ENCODE results near the gene SHISAL1.

Gene SHISAL1

DNA sequence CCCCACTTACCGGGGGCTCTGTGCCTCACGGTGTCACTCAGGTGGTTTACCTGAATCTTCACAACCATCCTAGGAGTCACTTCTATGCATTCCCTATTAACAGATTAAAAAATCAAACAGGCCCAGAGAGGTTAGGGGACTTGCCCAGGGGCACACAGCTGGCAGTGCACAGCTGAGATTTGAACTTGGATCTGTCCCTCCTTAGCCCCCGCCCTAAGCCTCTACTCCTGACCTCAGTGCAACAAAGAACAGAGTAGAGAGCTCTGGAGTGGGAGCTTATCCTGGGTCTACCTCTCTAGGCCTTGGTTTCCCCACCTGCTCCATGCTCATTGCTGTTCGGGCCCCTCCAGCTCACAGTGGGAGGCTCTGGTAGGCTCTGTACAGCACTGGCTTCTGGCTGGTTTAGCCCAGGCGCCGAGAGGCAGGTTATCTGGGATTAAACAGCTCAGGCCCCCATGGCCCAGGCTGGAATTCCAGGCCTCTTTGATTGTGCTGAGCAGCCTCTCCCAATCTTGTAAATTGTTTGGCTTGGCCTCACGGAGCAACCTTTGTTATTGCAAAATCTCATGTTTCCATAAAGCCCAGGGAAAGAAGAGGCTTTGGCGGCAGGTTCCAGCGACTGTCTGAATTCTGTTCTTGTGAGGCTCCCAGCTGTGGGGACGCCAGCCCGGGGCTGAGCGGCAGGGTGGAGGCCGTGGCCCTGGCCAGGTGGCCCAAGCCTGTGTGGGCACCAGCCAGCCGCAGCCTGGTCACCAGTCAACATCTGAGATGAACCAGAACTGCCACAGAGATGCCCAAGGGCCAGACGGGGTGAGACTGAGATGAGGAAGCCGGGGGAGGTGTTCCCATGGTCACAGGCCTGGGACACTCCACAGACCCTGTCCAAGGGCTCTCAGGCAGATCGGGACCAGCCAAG lies 28.9 kb upstream of the SHISAL1 start:
- no peak for DNase-seq

DNA sequence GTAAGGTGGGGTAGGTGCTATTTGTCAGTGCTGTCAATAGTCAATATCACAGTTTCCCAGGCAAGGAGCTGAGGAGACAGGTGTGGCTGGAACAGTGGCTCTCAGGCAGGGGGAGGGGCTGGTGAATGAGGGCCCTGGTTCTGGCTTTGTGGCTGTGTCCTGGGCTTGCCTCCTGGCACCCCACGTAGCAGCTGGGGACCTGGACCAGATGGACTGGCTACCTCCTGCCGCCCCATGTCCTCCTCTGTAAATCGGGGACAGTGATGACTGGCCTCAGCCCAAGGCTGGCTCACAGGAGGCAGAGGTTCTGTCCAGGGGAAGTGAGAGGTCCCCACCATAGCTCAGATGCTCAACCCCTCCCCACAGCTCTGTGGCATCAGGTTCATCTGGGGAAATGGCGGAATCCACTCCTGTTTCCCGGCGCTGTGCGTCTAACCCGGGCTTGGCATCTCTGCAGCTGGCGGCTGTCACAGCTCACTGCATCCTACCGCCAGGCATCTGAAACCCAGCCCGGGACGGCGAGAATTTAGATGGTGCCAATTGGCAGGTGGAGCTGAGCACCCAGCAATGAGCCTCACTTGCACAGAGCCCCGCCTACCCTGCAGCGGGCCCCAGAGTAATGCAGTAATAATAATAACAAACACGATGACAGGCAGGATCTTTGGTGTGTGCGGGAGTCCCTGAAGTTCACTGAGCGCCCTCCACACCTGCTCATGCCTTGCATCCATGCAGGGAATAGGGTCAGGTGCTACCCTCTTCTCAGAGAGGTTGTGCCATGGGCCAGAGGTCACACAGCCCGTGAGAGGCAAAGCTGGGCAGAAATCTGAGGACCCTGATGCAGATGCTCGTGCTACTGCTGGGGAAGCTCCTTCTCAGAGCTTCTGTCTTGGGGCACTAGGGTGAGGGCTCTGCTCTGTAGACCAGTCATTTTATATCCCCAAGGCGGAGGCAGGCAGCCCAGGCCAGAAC lies 27.8 kb upstream of the SHISAL1 start:
- no peak for DNase-seq

DNA sequence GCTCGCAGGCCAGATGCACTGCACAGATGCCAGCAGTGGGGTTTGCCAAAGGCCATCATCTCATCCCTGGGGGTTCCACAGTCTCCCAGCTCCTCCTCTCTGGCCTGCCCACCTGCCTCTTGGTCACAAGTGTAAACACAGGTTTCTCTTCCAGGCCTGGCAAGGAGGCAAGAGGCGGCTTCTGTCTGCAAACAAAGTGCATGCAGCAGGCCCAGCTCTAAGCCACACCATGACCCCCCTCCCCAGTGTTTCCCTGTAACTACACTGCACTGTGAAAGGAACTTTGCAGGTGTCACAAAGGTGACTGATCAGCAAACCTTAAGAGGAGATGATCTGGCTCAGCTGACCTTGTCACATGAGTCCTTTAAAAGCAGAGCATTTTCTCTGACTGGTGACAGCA lies 26.2 kb upstream of the SHISAL1 start:
- no peak for DNase-seq

DNA sequence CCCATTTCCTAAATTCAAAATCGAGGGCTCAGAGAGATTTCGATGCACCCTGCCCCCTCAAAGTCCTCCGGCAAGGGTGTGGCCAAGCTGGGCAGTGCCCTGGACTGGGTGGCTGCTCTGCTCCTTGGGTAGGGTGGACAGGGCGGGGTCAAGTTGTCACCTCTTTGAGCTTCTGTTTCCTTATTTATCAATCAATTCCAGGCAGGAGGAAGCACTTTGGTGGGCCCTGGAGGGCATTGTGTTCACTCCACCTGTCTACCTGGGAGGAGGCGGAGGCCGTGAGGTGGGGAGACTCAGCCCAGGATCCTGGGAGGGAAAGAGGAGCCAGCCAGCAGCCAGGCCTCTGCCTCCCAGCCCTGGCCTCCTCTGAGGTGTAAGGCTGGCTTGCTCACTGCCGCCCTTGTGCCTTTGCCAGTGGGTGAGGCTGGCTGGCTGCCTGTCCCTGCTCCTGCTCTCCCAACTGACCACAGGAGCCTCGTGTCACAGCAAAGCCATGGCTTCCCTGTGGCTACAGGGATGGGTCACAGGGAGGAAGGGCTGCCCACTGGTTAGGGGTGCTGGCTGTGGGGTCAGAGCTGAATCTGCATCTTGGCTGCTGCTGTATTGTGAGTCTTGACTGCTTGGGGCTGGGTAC lies 25.5 kb upstream of the SHISAL1 start:
- no peak for DNase-seq

DNA sequence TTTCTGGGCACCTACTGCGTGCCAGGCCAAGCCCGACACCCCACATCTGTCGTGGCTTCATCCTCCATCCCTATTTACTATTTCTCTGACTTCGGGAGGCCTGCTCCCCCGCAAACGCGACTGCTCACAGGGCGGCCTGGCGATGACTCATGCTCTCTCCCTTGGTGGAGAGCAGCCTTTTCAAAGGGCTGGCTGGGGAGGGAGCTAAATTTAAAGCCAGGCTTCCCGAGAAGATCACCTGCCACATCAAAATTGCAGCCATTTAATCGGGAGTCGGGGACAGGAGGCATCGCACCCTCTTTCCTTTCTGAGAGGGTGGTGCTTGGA lies 24.9 kb upstream of the SHISAL1 start:
- DNase-seq = no peak

DNA sequence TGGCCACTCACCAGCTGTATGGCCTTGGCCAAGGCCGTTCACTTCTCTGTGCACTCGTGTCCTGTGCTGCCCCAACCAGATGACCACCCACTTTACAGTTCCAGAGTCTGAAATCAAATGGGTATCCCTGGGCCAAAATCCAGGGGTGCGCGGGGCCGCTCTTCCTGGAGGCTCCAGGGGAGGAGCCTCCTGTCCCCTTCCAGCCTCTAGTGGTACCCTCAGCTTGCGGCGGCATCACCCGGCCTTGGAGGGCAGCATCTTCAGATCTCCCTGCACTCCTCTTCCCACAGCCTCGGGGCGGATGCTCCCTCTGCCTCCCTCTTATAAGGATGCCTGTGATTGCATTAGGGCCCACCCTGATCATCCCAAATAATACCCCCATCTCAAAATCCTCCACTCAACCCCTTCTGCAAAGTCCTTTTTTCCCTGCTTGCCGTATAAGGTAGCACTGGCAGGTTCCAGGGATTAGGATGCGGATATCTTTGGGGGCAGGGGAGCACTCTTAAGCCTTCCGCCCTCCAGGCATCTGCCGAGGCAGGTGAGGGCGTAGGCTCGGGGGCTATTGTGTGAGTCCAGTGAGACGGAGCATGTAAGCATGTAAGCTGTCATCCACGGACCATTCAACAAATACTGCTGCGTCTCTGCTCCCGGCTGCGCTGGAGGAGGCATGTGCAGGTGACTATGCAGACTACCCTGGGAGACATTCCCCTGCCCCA lies 24.4 kb upstream of the SHISAL1 start:
- DNase-seq = no peak

DNA sequence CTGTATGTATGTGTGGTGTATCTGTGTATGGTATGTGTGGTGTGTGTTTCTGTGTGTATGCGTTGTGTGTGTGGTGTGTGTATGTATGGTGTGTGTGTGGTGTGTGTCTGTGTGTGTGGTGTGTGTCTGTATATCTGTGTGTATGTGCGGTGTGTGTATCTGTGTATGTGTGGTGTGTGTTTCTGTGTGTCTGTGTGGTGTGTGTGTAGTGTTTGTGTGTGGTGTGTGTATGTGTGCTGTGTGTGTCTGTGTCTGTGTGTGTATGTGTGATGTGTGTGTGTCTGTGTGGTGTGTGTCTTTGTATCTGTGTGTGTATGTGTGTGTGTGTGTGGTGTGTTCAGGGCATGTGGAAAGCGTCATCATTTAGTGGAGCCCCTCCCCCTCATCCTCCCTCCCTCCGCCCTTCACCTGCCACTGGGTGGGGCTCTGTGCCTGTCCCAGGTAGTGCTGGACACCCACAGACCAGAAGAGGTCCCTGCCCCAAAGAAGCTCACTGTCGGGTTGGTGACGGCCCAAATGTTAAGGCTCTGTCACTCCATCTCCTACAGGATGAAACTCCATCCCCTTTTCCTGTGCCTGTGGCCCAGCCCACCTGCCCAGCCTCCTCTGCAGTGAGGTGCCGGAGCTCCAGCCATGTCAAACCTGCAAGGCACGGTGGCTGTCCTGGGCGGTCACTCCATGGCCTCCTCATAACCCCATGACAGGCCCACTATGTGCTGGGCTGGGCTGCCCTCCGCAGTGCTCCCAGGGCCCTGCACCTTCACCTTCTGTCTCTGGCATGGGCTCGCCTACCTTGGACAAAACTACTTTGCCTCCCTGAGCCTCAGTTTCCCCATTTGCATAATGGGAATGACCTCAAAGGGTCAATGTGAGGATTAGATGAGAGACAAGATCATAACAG lies 23.4 kb upstream of the SHISAL1 start:
- no peak for DNase-seq

DNA sequence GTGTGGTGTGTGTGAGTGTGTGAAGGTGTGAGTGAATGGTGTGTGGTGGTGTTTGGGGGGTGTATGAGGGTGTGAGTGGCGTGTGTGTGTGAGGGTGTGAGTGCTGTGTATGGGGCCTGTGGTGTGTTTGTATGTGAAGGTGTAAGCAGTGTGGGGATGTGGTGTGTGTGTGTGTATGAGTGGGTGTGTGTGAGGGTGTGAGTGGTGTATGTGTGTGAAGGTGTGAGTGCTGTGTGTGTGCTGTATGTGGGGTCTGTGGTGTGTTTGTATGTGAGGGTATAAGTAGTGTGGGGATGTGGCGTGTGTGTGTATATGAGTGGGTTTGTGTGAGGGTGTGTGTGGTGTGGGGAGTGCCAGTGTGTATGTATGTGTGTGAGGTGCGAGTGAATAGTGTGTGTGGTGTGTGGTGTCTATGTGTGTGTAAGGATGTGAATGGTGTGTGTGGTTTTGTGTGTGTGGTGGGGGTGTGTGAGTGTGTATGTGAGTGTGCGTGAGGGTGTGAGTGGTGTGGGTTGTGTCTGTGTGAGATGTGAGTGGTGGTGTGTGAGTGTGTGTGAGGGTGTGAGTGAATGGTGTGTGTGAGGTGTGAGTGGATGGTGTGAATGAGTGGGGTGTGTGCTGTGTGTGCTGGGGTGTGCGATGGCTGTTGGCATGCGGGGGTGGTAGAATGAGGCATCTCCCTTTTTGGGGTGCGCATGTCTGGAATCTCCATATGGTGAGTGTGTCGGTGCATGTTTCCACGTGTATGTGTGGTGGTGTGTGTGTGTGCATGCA lies 22.5 kb upstream of the SHISAL1 start:
- DNase-seq = no peak

DNA sequence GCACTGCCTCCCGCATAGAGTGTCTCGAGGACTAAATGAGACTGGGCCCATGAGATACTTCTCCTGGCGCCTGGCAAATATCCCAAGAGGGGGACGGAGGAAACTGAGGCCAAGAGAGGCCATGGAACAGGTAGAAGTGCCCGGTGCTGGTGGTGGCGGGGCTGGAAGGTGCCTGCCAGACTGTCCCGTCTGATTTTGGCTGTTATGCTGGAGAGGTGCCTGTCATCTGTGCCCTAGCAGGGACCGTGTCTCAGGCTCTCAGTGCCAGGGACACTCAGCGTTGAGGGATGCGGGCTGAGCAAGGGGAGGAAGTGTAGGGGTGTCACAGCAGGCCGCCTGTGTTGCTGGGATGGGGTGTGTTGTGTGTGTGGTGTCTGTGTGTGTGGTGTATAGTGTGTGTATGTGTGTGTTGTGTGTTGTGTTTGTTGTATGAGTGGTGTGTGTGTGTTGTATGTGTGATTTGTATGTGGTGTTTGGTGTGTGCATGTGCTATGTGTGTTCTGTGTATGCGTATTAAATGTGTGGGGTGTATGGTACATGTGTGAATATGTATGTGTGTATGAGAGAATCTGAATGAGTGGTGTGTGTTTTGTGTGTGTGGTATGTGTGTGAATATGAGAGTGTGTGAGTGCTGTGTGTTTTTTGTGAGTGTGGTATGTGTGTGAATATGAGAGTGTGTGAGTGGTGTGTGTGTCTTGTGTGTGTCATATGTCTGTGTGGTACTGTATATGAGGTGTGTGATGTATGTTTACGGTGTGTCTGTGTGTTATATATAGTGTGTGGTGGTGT lies 21.3 kb upstream of the SHISAL1 start:
- DNase-seq = no peak

DNA sequence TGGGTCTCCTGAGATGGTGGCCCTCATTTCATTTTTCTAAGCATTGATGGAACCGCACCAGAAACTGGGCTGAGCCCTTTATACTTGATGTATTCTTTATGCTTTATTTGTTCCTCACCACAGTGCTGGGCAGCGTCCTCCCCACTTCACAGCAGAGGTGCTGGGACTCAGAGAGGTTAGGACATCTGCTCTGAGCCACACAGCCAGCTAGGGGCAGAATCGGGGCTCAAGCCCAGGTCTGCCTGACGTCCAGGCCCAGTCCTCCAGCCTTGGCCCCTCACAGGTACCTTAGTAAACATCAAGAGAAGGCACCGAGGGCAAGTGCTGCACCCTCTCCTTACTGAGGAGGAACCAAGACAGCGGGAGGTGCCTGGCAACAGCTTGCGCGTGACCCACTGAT lies 20.2 kb upstream of the SHISAL1 start:
- DNase-seq = no peak

DNA sequence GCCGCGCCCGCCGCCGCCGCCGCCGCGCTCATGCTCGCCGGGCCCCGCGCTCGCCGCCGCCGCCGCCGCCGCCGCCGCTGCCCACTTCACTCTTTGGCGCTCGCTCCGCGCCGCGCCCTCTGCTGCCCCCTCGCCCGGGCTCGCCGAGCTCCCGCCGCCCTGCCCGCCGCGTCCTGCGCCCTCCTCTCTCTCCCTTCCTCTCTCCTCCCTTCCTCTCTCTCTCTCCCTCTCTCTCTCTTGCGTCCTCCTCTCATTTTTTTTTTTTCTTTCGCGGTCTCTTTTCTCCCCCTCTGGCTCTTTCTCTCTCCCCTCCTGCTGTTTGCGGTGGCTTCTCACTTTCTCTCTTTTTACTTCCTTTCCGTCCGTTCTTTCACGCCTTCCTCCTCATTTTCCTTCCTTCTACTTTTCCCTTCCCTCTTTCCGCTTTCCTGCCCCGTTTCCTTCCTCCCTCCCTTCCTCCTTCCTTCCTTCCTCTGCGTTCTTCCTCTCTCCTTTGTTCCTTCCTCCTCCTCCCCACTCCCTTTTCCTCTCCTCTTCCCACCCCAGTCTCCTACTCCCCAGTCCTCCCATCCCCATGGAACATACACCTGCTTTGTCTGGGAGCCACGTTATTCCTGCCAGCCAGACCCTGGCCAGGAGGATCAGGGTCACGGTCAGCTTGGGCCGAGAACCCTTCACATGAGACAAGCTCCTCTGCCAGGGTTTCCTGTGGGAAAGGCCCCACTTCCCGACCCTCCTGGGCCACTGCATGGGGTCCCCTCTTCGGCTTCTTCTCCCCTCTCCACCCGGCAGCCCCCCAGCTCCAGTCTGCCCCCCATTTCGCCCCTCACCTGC lies 19.3 kb upstream of the SHISAL1 start:
- DNase-seq = no peak

DNA sequence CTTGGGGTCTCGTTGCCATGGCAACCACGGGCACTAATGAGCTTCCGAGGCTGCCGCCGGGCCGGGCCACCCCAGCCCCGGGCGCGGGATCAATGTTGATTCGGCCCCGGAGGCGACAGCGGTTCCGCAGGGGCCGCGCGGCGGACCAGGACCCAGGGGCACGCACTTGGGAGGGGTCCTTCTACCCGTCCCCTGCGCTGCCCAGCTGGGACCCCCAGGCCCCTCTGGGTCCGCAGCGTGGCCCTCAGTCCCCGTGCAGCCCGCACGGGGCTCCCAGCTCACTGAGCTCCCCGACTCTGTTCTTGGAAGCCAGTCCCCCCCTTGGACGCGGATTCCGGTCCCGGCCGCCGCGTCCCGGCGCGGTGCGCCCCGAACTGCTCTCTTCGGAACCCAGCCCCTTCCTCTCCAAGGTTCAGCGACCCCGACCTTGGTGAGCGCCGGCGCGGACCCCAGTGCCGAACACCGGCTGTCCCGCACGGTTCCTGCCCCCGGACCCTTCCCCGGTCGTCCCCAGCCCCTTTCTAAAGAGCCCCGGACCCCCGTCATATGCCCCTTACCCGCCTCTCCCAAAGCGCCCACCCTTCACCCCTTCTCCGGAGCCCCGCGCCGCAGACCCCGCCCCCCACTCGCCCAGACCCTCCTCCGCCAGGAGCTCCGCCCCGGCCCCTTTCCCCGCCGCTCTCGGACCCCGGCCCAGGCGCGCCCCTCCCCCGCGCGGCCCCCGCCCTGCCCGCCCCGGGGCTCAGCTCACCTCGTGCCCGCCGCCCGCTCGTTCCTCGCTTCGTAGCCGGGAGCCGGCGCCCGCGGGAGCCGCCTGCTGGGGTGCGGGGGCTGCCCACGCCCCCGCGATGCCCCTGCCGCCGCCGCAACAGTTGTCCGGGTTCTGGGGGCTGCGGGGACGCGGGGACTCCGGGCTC lies 18.3 kb upstream of the SHISAL1 start:
- no peak for DNase-seq

DNA sequence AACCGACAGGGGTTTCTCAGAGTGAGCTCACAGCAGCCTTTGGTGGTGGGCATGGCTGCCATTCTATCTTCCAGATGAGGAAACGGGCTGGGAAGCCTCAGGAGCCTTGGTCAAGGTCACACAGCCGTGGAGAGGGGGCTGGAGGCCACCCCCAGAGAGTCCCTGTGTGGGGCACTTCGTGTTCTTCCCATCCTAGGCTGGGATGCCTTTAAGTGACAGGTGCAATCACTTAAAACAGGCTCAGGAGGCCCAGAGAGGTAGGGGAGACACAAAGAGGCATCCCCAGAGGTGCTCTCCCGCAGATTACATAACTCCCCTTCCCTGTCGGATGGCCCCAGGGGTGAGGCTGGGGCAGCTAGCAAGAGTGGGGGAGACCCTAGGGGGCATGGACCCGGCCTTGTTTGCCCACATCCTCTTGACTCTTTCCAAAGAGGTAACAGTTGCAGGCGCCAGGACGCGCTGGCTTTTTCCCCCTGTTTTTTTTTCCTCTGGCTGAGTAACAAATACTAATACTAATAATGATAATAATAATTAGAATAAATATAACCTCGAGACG lies 17.5 kb upstream of the SHISAL1 start:
- DNase-seq = no peak

DNA sequence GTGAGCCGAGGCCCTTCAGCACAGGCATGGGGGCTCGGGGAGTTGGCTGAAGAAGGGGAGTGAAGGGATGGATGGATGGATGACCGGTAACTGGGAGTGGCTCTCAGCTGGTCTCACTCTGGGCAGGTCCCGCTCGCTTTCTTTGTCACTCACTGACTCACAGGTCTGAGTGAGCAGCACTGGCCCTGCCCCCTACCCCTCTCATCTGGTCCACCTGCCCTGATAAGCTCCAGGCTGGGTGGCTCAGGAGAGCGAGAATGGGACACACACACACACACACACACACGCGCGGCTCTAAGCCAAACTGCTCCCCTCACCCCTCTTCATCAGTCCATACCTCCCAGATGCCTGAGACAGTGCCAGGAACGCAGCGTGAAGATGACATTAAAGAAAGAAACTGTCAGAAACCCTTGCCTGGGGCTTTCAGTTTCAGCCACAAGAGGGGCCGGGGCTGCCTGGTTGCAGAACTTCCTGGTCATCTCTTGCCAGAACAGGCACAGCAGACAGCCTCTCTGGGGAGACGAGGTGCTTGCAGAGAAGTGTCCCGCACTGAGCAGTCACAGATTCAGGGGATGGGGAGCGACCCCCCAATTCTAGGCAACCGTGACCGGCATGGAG lies 16.5 kb upstream of the SHISAL1 start:
- no peak for DNase-seq

DNA sequence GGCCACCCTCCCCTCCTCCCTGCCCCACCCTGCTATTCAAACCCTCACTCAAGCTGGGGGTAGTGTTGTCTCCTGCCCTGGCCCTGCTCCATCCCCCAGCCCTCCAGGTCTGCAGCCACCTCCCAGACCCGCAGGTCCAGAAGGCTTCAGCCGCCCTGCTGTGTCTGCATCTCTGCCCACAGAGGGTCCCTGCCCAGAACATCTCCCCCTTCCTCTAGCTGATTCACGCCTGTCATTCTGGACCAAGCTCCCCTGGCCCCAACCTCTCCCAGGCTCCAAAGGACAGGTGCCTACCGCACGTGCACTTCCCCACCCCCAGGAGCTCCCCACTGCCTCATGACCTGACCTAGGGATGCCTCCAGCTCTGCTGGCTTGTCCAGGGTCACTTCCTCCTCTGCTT lies 16.0 kb upstream of the SHISAL1 start:
- no peak for DNase-seq

DNA sequence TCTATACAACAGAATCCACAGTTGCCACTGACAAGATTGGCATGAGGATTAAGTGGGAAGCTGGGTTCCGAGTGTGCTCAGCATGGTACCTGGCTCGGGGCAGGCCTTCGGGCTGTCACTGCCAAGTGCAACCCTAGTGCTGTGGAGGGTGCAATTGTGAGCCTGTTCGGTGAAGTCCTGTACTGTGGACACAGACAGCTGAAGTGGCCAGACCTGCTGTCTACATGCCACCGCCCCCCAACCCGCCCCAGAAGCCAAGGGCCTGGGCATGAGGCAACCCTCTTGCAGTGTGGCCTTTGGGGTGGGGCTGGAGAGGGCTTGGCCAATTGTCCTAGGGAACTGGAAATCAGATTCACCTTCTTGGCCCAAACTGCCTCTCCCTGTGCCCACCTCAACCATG lies 15.6 kb upstream of the SHISAL1 start:
- no peak for DNase-seq

DNA sequence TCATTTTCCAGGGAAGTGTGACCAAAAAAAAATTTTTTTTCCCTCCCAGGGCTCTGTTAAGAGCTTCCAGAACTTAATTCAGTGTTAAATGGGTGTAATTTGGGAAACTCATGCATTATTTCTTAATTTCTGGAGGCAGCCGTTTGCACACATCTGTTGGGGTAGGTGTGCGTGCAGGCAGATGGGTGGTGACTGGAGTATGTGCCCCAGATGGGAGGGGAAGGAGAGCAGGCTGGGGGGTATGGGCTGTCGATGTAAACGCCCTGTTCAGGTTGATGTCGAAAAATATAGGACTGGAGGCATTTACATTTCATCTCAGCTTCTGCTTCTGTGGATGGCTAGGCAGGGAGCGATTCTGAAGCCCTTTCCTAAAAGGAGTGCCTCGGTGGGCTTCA lies 13.7 kb upstream of the SHISAL1 start:
- no peak for DNase-seq
